Measurements from ENCODE around the gene PTPRN2. TPM values are rescaled to one million over a fixed set of nuclear protein-coding genes. Genes with fewer than 3 reads are reported as not detected.
"Not testable (repeated sequence)": the region's sequence is repeated elsewhere in the genome, so short reads cannot be mapped to it uniquely, and the experiment has no call there.

The PTPRN2 gene
- total RNA-seq, 1 donor from 2014 or later = 2.4 TPM

- no peak for DNase-seq (ENCODE audit: low read depth in 2 of 2)
These were observed 1069.7 kb downstream of the PTPRN2 start for GRCh38 chr7:157517782-157518513.

- no peak for DNase-seq (ENCODE audit: low read depth in 2 of 2)
These were observed 1070.5 kb downstream of the PTPRN2 start for GRCh38 chr7:157516911-157517781.

- DNase-seq (ENCODE audit: low read depth in 2 of 2) = no peak
These were observed 1071.3 kb downstream of the PTPRN2 start for GRCh38 chr7:157516311-157516710.

- DNase-seq (ENCODE audit: low read depth in 2 of 2) = no peak
These were observed 1072.1 kb downstream of the PTPRN2 start for GRCh38 chr7:157515342-157516041.

- no peak for DNase-seq (ENCODE audit: low read depth in 2 of 2)
These were observed 1072.9 kb downstream of the PTPRN2 start for GRCh38 chr7:157514746-157515145.

- no peak for DNase-seq (ENCODE audit: low read depth in 2 of 2)
These were observed 1073.3 kb downstream of the PTPRN2 start for GRCh38 chr7:157514306-157514705.

- no peak for DNase-seq (ENCODE audit: low read depth in 2 of 2)
These were observed 1073.9 kb downstream of the PTPRN2 start for GRCh38 chr7:157513682-157514081.

GRCh38 chr7:157513162-157513621, 1074.4 kb downstream of the PTPRN2 start:
- DNase-seq (ENCODE audit: low read depth in 2 of 2) = no peak

- no peak for DNase-seq (ENCODE audit: low read depth in 2 of 2)
These were observed 1078.4 kb downstream of the PTPRN2 start for GRCh38 chr7:157509226-157509625.

- DNase-seq (ENCODE audit: low read depth in 2 of 2) = no peak
These were observed 1079.1 kb downstream of the PTPRN2 start for GRCh38 chr7:157508477-157508881.

GRCh38 chr7:157507987-157508386, 1079.6 kb downstream of the PTPRN2 start:
- DNase-seq (ENCODE audit: low read depth in 2 of 2) = no peak

- no peak for DNase-seq (ENCODE audit: low read depth in 2 of 2)
These were observed 1081.4 kb downstream of the PTPRN2 start for GRCh38 chr7:157506268-157506667.

- no peak for DNase-seq (ENCODE audit: low read depth in 2 of 2)
These were observed 1082.0 kb downstream of the PTPRN2 start for GRCh38 chr7:157505646-157506045.

- no peak for DNase-seq (ENCODE audit: low read depth in 2 of 2)
These were observed 1084.4 kb downstream of the PTPRN2 start for GRCh38 chr7:157503229-157503628.

- DNase-seq (ENCODE audit: low read depth in 2 of 2) = peak; percentile 89 to 91
These were observed 1084.9 kb downstream of the PTPRN2 start for GRCh38 chr7:157502701-157503111.

GRCh38 chr7:157501581-157501980, 1086.0 kb downstream of the PTPRN2 start:
- no peak for DNase-seq (ENCODE audit: low read depth in 2 of 2)

GRCh38 chr7:157500989-157501540, 1086.6 kb downstream of the PTPRN2 start:
- not testable (repeated sequence) for DNase-seq (ENCODE audit: low read depth in 2 of 2)

GRCh38 chr7:157500171-157500960, 1087.3 kb downstream of the PTPRN2 start:
- DNase-seq (ENCODE audit: low read depth in 2 of 2) = no peak

GRCh38 chr7:157499835-157500153, 1087.8 kb downstream of the PTPRN2 start:
- no peak for DNase-seq (ENCODE audit: low read depth in 2 of 2)

GRCh38 chr7:157499121-157499834, 1088.3 kb downstream of the PTPRN2 start:
- DNase-seq (ENCODE audit: low read depth in 2 of 2) = no peak
